ENCODE data around the gene STAB1. TPM values are rescaled to one million over a fixed set of nuclear protein-coding genes. Genes with fewer than 3 reads are reported as not detected.

The STAB1 gene
- total RNA-seq, 4 donors from 2014 or later = 101 to 127 (median 118) TPM

DNA sequence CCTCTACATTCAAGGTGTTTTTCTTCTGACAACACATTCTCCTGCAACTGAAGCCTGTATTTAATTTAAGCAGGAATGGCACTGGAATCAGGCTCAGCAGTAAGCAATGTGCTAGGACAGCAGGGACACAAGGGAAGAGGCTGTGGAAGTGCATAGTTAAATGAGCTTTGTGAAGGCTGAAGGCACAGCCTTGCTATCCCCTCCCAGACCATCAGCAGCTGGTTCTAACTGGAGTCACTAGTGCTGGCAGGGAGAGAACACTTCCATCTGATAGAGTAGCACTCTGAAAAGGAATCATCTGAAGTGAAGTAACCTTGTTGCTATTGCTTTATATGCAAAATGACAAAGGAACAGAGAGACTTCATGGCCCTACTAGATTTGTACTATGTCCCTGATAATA is 56.0 kb downstream of the STAB1 start:
- peaks cover 0 to 14% (median 5%) of the 10 kb centered on the region in 4 donors for H3K4me1 ChIP-seq
- H3K27ac ChIP-seq (replicated peaks in 1 of 4) = no peak overlapping the region
- H3K36me3 ChIP-seq = peaks cover 40 to 89% (median 77%) of the 10 kb centered on the region in 4 donors
- H3K27me3 ChIP-seq = no peaks in the 10 kb centered on the region
- intact Hi-C loops (cut with DNase I) = no loop called here
- no peak for TF ChIP-seq EP300 (IDR thresholded peaks at IDR 0.05)
- TF ChIP-seq POLR2A (IDR thresholded peaks at IDR 0.05; ENCODE audit: low read depth) = no peak
- TF ChIP-seq POLR2AphosphoS5 (IDR thresholded peaks at IDR 0.05) = no peak
- TF ChIP-seq, protein P1, sequence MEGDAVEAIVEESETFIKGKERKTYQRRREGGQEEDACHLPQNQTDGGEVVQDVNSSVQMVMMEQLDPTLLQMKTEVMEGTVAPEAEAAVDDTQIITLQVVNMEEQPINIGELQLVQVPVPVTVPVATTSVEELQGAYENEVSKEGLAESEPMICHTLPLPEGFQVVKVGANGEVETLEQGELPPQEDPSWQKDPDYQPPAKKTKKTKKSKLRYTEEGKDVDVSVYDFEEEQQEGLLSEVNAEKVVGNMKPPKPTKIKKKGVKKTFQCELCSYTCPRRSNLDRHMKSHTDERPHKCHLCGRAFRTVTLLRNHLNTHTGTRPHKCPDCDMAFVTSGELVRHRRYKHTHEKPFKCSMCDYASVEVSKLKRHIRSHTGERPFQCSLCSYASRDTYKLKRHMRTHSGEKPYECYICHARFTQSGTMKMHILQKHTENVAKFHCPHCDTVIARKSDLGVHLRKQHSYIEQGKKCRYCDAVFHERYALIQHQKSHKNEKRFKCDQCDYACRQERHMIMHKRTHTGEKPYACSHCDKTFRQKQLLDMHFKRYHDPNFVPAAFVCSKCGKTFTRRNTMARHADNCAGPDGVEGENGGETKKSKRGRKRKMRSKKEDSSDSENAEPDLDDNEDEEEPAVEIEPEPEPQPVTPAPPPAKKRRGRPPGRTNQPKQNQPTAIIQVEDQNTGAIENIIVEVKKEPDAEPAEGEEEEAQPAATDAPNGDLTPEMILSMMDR (IDR thresholded peaks at IDR 0.05) = no peak
- no peak overlapping the region for H3K4me3 ChIP-seq
- no peak for DNase-seq (ENCODE audit: extremely low spot score)
- H3K9me3 ChIP-seq = no peaks in the 10 kb centered on the region

DNA sequence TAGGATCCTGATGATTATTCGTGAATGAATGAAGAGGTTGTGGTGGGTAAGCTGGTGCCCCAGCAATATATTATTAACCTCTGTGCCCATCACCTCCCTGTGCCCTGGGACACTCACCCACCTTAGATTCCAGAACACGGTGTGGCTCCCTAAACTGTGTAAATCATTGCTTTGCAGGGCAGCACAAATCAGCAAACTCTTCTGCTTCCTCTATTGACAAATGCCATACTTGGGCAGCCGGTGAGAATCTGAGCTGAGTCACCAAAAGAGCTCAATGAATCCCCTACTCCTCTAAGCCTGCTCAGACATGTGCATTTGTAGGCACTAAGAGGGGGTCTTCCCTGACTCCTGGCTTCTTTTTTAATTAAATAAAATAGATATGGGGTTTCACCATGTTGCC is 57.0 kb downstream of the STAB1 start:
- intact Hi-C loops (cut with DNase I) = no loop called here
- Histone ChIP-seq H3K4me3 (no peak overlapping the region), H3K36me3 (peaks cover 40 to 89% (median 73%) of the 10 kb centered on the region in 4 donors), H3K27ac (replicated peaks in 1 of 4) (no peak overlapping the region), H3K9me3 (no peaks in the 10 kb centered on the region), H3K27me3 (no peaks in the 10 kb centered on the region), H3K4me1 (peaks cover 9 to 18% (median 12%) of the 10 kb centered on the region in 4 donors)
- no peak for DNase-seq (ENCODE audit: extremely low spot score)
- WGBS = 83% methylated on average over 3 of the region's 3 CpGs
- TF ChIP-seq EP300 (IDR thresholded peaks at IDR 0.05) (no peak), POLR2A (IDR thresholded peaks at IDR 0.05; ENCODE audit: low read depth) (no peak), POLR2AphosphoS5 (IDR thresholded peaks at IDR 0.05) (no peak)
- TF ChIP-seq, protein P1 (IDR thresholded peaks at IDR 0.05) = no peak

- 95% methylated on average over 5 of the region's 5 CpGs for WGBS
- Histone ChIP-seq H3K4me1 (peaks cover 18 to 34% (median 26%) of the 10 kb centered on the region in 4 donors), H3K9me3 (no peaks in the 10 kb centered on the region), H3K4me3 (no peak overlapping the region), H3K27ac (replicated peaks in 1 of 4) (no peak overlapping the region), H3K36me3 (peaks cover 27 to 91% (median 72%) of the 10 kb centered on the region in 4 donors), H3K27me3 (no peaks in the 10 kb centered on the region)
- intact Hi-C loops (cut with DNase I) = no loop called here
- no peak for DNase-seq (ENCODE audit: extremely low spot score)
- TF ChIP-seq, protein P1 (IDR thresholded peaks at IDR 0.05) = no peak
- TF ChIP-seq POLR2A (IDR thresholded peaks at IDR 0.05; ENCODE audit: low read depth) (no peak), POLR2AphosphoS5 (IDR thresholded peaks at IDR 0.05) (no peak), EP300 (IDR thresholded peaks at IDR 0.05) (no peak)
Observed at GRCh38 chr3:52554026-52554755, 59.1 kb downstream of the STAB1 start.

GRCh38 chr3:52555056-52555455 is 59.9 kb downstream of the STAB1 start:
- Histone ChIP-seq H3K27ac (replicated peaks in 1 of 4) (no peak overlapping the region), H3K4me1 (peaks cover 18 to 36% (median 27%) of the 10 kb centered on the region in 4 donors), H3K27me3 (no peaks in the 10 kb centered on the region), H3K9me3 (no peaks in the 10 kb centered on the region), H3K36me3 (peaks cover 22 to 91% (median 72%) of the 10 kb centered on the region in 4 donors), H3K4me3 (no peak overlapping the region)
- TF ChIP-seq EP300 (IDR thresholded peaks at IDR 0.05) (no peak), POLR2A (IDR thresholded peaks at IDR 0.05; ENCODE audit: low read depth) (no peak), POLR2AphosphoS5 (IDR thresholded peaks at IDR 0.05) (no peak)
- TF ChIP-seq, protein P1 (IDR thresholded peaks at IDR 0.05) = no peak
- 93% methylated on average over 1 of the region's 1 CpG for WGBS
- no peak for DNase-seq (ENCODE audit: extremely low spot score)
- intact Hi-C loops (cut with DNase I) = no loop called here
